Bronchial epithelial cell (primary cell): ENCODE measurements around the gene TNFAIP3. TPM values are rescaled to one million over a fixed set of nuclear protein-coding genes. Genes with fewer than 3 reads are reported as not detected.

Source experiments
- DNase-seq: peaks from one replicate; pipeline ENCODE4 v3.0.0-alpha.2; 2010; ENCODE audit warnings: low read depth
- FAIRE-seq: peaks from 2 replicates; lab custom pipeline; 2011; peaks lifted over from hg19 to GRCh38; lab: Jason Lieb, UNC
- H3K27me3 ChIP-seq: 2 replicates; pipeline ENCODE4 v1.5.1; 2011; ENCODE audit warnings: low read length; ENCODE audit not compliant: control insufficient read depth, insufficient read depth
- H3K36me3 ChIP-seq: 2 replicates; pipeline ENCODE4 v1.5.1; 2011; ENCODE audit warnings: low read length; ENCODE audit not compliant: control insufficient read depth, insufficient read depth
- H3K4me3 ChIP-seq: 2 replicates; pipeline ENCODE4 v1.5.1; 2011; ENCODE audit warnings: mild to moderate bottlenecking, low read depth, low read length, control low read depth
- total RNA-seq: library from RNA; depleted of rRNA; stranded (reverse); fragments of >200 nt; gene quantifications from 2 replicates; pipeline ENCODE4 v1.2.1, GENCODE V29; 2014
- TF ChIP-seq, protein P1 (sequence below): IDR thresholded peaks from 2 replicates; pipeline ENCODE4 v1.5.1; 2011; ENCODE audit warnings: mild to moderate bottlenecking, moderate library complexity, low read length, control low read depth, inconsistent platforms; ENCODE audit not compliant: insufficient read depth, severe bottlenecking

Gene TNFAIP3
- total RNA-seq, 1 donor from 2014 or later: 2.1 TPM

GRCh38 chr6:137871291-137871690 lies 4.2 kb downstream of the TNFAIP3 start:
- Histone ChIP-seq H3K4me3 (peak overlapping the region; percentile 14), H3K36me3 (peaks cover 5% of the 10 kb centered on the region), H3K27me3 (no peaks in the 10 kb centered on the region)
- no peak for FAIRE-seq
- DNase-seq: no peak
- TF ChIP-seq, protein P1, sequence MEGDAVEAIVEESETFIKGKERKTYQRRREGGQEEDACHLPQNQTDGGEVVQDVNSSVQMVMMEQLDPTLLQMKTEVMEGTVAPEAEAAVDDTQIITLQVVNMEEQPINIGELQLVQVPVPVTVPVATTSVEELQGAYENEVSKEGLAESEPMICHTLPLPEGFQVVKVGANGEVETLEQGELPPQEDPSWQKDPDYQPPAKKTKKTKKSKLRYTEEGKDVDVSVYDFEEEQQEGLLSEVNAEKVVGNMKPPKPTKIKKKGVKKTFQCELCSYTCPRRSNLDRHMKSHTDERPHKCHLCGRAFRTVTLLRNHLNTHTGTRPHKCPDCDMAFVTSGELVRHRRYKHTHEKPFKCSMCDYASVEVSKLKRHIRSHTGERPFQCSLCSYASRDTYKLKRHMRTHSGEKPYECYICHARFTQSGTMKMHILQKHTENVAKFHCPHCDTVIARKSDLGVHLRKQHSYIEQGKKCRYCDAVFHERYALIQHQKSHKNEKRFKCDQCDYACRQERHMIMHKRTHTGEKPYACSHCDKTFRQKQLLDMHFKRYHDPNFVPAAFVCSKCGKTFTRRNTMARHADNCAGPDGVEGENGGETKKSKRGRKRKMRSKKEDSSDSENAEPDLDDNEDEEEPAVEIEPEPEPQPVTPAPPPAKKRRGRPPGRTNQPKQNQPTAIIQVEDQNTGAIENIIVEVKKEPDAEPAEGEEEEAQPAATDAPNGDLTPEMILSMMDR: no peak

GRCh38 chr6:137871831-137872454 lies 4.9 kb downstream of the TNFAIP3 start:
- Histone ChIP-seq H3K27me3 (no peaks in the 10 kb centered on the region), H3K4me3 (no peak overlapping the region), H3K36me3 (peaks cover 6% of the 10 kb centered on the region)
- DNase-seq (peak; percentile 69), FAIRE-seq (no peak)
- TF ChIP-seq, protein P1: no peak

DNA sequence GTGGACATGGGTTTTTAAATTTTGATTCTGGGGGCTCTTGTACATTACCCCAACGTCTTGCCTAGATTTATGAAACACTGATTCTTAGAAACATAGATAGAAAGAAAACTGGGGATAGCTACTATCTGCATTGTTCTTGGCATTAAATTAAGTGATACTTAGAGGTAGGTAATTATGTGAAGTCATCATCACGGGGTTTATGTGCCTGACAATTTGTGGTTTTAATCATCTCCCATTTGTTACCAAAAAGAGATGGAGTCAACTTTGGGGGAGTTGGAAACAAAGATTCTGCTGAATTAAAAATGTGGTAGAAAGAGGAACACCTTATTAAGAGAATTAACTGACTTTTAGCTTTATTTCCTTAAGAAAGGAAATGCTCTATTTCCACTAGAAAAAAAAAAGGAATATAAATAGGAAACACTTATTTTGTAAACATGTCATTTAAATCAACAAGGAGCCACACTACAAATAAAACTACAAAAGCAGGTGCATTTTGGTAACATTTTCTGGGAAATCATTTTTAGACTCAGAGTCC lies 5.6 kb downstream of the TNFAIP3 start:
- TF ChIP-seq, protein P1: no peak
- H3K27me3 ChIP-seq: no peaks in the 10 kb centered on the region
- no peak overlapping the region for H3K4me3 ChIP-seq
- H3K36me3 ChIP-seq: peaks cover 8% of the 10 kb centered on the region
- no peak for DNase-seq
- no peak for FAIRE-seq

GRCh38 chr6:137873273-137873762 lies 6.3 kb downstream of the TNFAIP3 start:
- Histone ChIP-seq H3K27me3 (no peaks in the 10 kb centered on the region), H3K4me3 (no peak overlapping the region), H3K36me3 (peaks cover 8% of the 10 kb centered on the region)
- FAIRE-seq (no peak), DNase-seq (peak; percentile 97)
- TF ChIP-seq, protein P1: no peak

DNA sequence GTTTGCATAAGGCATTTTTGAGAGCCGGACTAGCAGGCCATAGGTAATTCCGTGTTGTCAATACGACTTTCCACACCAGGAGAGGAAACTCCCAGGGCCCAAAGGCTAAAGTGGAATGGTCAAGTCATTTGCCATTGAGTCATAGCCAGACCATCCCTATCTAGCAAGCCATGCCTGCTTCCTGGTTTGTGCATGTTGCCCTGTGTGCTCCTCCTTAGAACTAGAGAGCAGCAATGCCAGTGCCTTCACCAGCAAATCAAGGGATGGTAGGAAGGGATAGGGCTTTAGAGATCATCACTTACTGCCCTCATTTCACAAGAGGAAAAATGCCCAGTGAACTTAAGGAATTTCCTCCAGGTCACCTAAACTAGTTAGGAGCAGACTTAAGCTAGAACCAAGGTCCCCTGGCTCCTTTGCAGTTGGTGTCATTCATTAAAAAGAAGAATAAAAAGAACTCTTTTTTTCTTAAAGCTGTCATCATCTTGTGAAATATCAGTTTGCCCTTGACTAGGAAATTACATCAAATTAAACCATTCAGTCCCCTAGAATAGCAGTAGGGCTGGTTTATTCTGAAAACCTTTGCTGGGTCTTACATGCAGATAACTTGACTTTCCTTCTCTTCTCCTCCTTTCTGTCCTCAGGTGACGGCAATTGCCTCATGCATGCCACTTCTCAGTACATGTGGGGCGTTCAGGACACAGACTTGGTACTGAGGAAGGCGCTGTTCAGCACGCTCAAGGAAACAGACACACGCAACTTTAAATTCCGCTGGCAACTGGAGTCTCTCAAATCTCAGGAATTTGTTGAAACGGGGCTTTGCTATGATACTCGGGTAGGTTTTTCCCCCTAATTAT lies 7.4 kb downstream of the TNFAIP3 start:
- peak; percentile 13 for FAIRE-seq
- TF ChIP-seq, protein P1: no peak
- DNase-seq: peak; percentile 66
- Histone ChIP-seq H3K4me3 (no peak overlapping the region), H3K36me3 (peaks cover 15% of the 10 kb centered on the region), H3K27me3 (no peaks in the 10 kb centered on the region)
